Activated CD4-positive, alpha-beta T cell treated with anti-CD3 and anti-CD28 coated beads for 4 hours (primary cell): Measurements from ENCODE around the gene RAD51AP1.

Experiments
- DNase-seq, 2 donors: peaks; one replicate each; pipeline ENCODE4 v3.0.0-alpha.2; 2020

Gene RAD51AP1

GRCh38 chr12:4603946-4604345, 65.3 kb downstream of the RAD51AP1 start:
- no peak for DNase-seq

GRCh38 chr12:4604684-4605193, 66.0 kb downstream of the RAD51AP1 start:
- DNase-seq = peak; percentile 76 to 80

- no peak for DNase-seq
Measured at GRCh38 chr12:4607056-4607455, 68.4 kb downstream of the RAD51AP1 start.

GRCh38 chr12:4609071-4609470, 70.4 kb downstream of the RAD51AP1 start:
- no peak for DNase-seq
